Nephron (organoid): ENCODE results near the gene LRWD1.
"Not testable (repeated sequence)": the region's sequence is repeated elsewhere in the genome, so short reads cannot be mapped to it uniquely, and the experiment has no call there.

Experiments used
- H3K27ac Mint-ChIP-seq, 3 experiments: 2 replicates each; pipeline ENCODE4 v1.8.0; 2020; ENCODE audit warnings: mixed read lengths in 3 of 3, mild to moderate bottlenecking in 2 of 3, moderate library complexity in 1 of 3
- H3K27me3 Mint-ChIP-seq: 2 replicates; pipeline ENCODE4 v1.8.0; 2021; ENCODE audit warnings: low read depth, mild to moderate bottlenecking, moderate library complexity, mixed read lengths
- H3K36me3 Mint-ChIP-seq: 2 replicates; pipeline ENCODE4 v1.8.0; 2020; ENCODE audit warnings: low read depth, mixed read lengths
- H3K4me1 Mint-ChIP-seq: 2 replicates; pipeline ENCODE4 v1.8.0; 2020; ENCODE audit warnings: mixed read lengths
- H3K4me3 Mint-ChIP-seq, 3 experiments: 2 replicates each; pipeline ENCODE4 v1.8.0; 2020; ENCODE audit warnings: mild to moderate bottlenecking in 3 of 3, mixed read lengths in 3 of 3, moderate library complexity in 2 of 3
- H3K9me3 Mint-ChIP-seq: 2 replicates; pipeline ENCODE4 v1.8.0; 2020; ENCODE audit warnings: mixed read lengths
- TF ChIP-seq, protein P1 (sequence below), 3 experiments: fragments of 200-600 bp; sonication (generic); IDR thresholded peaks; one replicate each; pipeline ENCODE4 v1.5.0; 2021; ENCODE audit warnings: antibody characterized with exemption in 3 of 3; ENCODE audit not compliant: unreplicated experiment in 3 of 3

The LRWD1 gene

DNA sequence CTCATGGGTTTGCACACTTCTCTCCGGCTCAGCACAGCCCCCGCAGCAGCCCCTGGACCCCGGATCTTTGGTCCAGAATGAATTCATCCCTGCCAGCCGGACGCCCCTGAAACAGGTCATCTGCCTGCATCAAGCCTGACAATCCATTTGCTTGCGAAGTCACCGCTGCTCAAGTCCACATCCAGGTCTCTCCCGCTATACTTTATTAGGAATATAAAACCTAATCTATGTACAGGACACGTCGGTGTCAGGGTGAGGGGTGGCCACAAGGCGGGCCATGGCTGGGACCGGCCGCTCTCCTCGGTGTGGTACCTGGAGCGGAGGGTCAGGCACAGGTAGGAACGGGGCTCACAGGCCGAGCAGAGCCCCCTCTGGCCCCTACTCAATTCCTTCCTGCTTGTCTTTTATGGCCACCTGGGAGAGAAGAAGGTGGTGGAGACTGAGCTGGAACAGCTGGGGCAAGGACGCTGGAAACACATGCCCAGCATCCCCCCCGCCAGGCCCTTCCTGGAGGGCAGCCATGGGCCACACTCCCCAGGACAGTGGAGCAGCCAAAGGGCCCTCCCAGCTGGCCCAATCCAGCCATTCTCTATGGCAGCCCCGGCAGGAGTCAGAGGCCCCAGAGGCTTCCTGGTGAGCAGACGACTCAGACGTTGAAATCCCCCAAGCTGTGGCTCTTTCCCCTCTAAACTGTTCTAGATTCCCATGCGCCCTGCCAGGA lies 8.6 kb downstream of the LRWD1 start:
- Mint-ChIP-seq H3K9me3 (no peaks in the 10 kb centered on the region), H3K4me3 (no peak overlapping the region), H3K4me1 (no peaks in the 10 kb centered on the region), H3K36me3 (peaks cover 9% of the 10 kb centered on the region), H3K27ac (no peak overlapping the region), H3K27me3 (no peaks in the 10 kb centered on the region)
- TF ChIP-seq, protein P1, sequence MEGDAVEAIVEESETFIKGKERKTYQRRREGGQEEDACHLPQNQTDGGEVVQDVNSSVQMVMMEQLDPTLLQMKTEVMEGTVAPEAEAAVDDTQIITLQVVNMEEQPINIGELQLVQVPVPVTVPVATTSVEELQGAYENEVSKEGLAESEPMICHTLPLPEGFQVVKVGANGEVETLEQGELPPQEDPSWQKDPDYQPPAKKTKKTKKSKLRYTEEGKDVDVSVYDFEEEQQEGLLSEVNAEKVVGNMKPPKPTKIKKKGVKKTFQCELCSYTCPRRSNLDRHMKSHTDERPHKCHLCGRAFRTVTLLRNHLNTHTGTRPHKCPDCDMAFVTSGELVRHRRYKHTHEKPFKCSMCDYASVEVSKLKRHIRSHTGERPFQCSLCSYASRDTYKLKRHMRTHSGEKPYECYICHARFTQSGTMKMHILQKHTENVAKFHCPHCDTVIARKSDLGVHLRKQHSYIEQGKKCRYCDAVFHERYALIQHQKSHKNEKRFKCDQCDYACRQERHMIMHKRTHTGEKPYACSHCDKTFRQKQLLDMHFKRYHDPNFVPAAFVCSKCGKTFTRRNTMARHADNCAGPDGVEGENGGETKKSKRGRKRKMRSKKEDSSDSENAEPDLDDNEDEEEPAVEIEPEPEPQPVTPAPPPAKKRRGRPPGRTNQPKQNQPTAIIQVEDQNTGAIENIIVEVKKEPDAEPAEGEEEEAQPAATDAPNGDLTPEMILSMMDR (IDR thresholded peaks at IDR 0.05; ENCODE audit: unreplicated experiment in 3 of 3) = no peak

DNA sequence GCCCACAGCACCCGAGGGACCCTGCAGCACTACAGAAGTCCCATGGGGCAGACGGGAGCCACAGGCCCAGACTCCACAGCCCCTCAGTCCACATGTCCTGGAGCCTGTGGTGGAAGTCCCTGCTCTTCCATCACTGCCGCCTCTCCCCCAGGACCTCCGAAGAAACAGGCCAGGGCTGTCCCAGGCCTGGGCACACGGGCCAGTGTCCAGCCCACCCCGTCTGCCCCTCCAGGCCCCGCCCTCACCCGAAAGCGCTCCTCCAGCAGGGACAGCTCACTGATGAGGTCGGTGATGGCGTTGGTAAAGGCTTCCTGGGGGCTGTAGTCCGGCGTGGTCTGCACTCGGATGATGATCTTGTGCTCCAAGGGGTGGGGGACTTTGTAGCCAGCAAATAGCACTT lies 9.3 kb downstream of the LRWD1 start:
- not testable (repeated sequence) for H3K9me3 Mint-ChIP-seq, H3K27ac Mint-ChIP-seq, H3K36me3 Mint-ChIP-seq, H3K4me1 Mint-ChIP-seq, H3K27me3 Mint-ChIP-seq, H3K4me3 Mint-ChIP-seq

DNA sequence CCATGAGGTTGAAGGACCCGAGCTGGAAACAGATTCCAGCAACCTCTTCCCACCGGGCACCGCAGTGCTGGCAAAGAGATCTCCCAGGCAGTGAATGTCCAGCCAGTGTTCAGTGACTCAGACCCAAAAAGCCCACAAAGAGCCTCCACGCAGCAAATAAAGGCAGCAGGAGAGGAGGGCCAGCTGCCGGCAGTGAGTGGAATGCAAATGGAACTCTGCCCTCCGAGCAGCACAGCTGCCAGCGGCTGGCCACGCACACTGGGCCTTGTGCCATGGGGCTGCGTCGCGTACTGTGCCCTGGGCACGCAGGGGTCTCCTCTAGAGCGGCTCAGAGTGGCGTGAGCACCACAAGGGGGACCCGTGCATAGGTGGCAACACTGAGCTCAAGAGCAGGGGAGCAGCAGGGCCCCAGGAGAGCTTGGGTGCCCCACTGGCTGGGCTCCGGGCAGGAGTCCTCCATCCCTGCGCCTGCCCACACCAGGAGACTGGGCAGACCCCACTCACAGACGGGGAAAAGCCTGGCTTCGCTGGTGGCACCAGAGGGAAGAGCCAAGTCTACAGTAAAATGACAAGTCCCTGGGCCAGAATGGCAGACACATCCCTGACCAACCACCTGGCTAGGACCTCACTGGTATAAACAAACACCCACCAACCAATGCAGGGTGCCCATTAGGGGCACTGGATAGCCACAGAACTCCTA lies 10.1 kb downstream of the LRWD1 start:
- not testable (repeated sequence) for H3K27me3 Mint-ChIP-seq, H3K4me3 Mint-ChIP-seq

DNA sequence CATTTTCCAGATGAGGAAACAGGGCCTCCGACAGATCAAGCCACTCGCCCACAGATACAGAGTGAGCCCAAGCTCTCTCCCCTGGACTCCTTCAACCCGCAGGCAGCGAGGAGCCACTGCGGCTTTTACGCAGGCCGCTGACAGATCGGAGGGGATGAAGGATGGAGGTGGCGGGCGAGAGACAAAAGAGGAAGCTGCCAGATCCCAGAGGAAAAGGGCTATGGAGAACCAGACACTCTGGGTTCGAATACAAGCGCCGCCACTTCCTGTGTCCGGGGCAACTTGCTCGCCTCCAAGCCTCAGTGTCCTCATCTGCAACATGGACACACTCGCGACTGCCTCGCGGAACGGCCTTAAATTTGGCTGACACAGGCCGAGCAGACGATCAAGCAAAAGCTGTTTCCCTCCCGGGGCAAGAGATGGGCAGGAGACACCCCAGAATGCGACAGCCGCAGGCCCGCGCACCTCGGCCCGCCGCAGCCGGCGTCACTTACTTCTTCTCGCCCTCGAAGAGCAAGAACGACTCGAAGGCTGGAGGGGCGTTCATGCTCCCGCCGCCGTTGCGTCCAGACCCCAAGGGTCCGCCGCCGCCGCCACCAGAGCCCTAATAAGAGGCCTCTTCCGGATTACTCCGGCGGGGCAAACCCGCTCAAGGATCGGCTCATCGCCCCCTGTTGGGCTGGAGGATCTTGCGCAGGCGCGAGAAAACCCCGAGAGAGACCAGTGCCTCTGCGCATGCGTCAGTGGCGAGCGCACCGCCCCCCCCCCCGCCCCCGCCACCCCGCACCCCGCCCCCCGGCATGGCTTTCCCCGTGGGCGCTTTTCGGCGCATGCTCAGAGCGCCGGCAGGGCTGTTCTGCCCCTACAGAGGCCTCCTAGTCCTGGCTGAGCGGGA lies 13.8 kb downstream of the LRWD1 start, which contains the start of gene POLR2J:
TSS of gene POLR2J (minus strand) at position 609 of the 895 bp plus-strand sequence. CDS start at position 547, 62 bp downstream.
- H3K4me1 Mint-ChIP-seq, H3K36me3 Mint-ChIP-seq, H3K9me3 Mint-ChIP-seq, H3K27me3 Mint-ChIP-seq, H3K27ac Mint-ChIP-seq: not testable (repeated sequence)
- peak within 1 kb of the TSS; percentile 84 to 87 (median 87) for H3K4me3 Mint-ChIP-seq
- TF ChIP-seq, protein P1 (IDR thresholded peaks at IDR 0.05; ENCODE audit: unreplicated experiment in 3 of 3) = peak in 2 of 3 experiments; percentile 17 to 24

More for the DNA sequence above, 10.1 kb downstream of the LRWD1 start:
- H3K27ac Mint-ChIP-seq, H3K9me3 Mint-ChIP-seq, H3K36me3 Mint-ChIP-seq, H3K4me1 Mint-ChIP-seq: not testable (repeated sequence)

DNA sequence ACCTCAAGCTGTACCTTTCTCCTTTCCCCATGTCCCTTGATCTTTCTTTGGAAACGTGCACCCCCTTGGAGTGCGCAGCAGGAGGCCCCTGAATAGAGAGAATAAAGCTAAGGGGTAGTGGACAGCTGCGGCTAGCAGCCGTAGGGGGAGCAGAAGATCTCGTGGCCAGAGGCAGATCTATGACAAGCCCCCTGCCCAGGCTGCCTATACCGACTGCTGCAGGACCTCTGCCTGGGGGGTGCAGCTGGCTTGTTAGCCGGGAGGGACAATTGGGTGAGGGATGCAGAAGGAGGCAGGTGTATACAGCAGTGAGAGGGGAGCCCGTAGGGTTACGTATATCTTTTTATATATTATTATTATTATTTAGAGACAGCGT lies 14.4 kb downstream of the LRWD1 start:
- not testable (repeated sequence) for H3K36me3 Mint-ChIP-seq, H3K4me1 Mint-ChIP-seq, H3K4me3 Mint-ChIP-seq, H3K27ac Mint-ChIP-seq, H3K9me3 Mint-ChIP-seq, H3K27me3 Mint-ChIP-seq

DNA sequence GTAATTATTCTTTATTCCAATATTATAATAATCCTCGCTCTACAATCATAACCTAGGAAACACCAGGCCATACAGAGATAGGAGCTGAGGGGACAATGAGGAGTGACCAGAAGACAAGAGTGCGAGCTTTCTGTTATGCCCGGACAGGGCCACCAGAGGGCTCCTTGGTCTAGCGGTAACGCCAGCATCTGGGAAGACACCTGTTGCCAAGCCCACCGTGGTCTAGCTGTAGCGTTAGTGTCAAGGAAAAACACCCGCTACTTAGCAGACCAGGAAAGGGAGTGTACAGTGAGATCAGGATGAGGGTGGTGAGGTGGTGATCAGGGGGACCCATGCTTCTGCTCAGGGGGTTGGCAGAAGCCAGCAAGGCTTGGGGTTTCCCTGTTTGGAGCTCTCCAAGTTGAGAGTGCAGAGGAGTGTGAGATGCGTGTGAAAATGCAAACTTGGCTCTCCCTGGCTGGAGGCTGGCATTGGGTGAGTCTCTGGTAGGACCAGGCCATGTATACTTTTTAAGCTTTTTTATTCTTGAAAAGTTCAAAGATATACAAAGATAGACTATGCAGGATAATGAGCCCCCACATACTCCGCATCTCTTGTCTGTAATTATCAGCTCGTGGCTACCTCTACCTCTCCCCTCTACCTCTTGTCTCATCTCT lies 15.3 kb downstream of the LRWD1 start:
- not testable (repeated sequence) for H3K9me3 Mint-ChIP-seq, H3K4me1 Mint-ChIP-seq, H3K36me3 Mint-ChIP-seq, H3K4me3 Mint-ChIP-seq, H3K27me3 Mint-ChIP-seq
- H3K27ac Mint-ChIP-seq = peak overlapping the region in 2 of 3 experiments; percentile 53 to 57
- TF ChIP-seq, protein P1 (IDR thresholded peaks at IDR 0.05; ENCODE audit: unreplicated experiment in 3 of 3) = peak in 2 of 3 experiments; percentile 11 to 23

DNA sequence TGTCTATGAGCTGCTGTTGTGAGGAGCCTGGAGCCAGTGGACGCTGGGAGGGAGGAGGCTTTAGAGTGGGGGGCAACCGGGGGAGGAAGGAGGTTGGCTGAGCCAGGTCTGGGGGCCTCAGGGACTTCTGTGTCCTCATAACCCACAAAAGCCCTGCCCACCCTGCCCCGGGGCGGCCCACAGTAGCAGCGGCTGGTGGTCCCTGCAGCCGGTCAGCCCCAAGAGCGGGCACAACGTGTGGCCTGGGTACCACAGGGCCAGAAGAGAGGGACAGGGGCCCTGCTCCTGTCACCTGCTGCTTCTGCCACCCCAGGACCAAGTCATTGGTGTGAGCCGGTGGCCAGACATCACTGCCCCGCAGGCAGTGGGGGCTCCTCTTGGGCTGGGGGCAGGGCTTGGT lies 17.2 kb downstream of the LRWD1 start:
- not testable (repeated sequence) for H3K4me1 Mint-ChIP-seq, H3K27me3 Mint-ChIP-seq, H3K4me3 Mint-ChIP-seq, H3K27ac Mint-ChIP-seq, H3K36me3 Mint-ChIP-seq, H3K9me3 Mint-ChIP-seq

DNA sequence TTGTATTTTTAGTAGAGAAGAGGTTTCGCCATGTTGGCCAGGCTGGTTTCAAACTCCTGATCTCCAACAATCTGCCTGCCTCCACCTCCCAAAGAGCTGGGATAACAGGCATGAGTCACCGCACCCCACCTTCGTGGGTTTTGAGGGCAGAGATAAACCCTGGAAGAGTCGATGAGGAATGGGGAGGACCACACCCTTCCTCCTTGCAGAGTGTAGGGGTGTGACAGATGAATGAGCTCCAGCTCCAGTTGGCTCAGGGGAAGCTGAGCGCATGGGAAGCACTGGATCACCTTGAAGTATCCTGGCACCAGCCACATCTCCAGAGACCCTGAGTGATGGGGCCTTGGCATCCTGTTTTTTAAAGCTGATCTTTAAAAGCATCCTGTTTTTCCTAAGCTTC lies 19.5 kb downstream of the LRWD1 start:
- not testable (repeated sequence) for H3K27ac Mint-ChIP-seq, H3K4me1 Mint-ChIP-seq, H3K27me3 Mint-ChIP-seq, H3K4me3 Mint-ChIP-seq, H3K9me3 Mint-ChIP-seq, H3K36me3 Mint-ChIP-seq

DNA sequence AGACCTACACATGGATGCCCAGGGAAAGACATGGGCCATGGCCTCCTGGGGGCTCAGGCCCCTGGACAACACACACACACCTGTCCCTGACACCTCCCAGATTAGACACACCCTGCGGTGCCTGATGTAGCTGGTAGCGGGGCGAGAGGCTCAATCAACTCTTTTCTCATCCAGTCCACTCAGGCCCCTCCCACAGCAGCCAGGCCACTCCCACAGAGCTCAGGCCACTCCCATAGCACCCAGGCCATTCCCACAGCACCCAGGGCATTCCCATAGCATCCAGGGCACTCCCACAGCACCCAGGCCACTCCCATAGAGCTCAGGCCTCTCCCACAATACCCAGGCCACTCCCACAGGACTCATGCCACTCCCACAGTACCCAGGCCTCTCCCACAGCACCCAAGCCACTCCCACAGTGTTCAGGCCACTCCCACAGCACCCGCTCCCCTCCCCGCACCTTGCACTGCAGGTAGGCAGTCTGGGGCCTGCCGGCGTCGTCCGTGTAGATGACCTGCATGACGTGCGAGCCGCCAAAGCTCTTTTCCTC lies 25.8 kb downstream of the LRWD1 start:
- H3K4me1 Mint-ChIP-seq, H3K9me3 Mint-ChIP-seq, H3K4me3 Mint-ChIP-seq, H3K27ac Mint-ChIP-seq, H3K36me3 Mint-ChIP-seq, H3K27me3 Mint-ChIP-seq: not testable (repeated sequence)

DNA sequence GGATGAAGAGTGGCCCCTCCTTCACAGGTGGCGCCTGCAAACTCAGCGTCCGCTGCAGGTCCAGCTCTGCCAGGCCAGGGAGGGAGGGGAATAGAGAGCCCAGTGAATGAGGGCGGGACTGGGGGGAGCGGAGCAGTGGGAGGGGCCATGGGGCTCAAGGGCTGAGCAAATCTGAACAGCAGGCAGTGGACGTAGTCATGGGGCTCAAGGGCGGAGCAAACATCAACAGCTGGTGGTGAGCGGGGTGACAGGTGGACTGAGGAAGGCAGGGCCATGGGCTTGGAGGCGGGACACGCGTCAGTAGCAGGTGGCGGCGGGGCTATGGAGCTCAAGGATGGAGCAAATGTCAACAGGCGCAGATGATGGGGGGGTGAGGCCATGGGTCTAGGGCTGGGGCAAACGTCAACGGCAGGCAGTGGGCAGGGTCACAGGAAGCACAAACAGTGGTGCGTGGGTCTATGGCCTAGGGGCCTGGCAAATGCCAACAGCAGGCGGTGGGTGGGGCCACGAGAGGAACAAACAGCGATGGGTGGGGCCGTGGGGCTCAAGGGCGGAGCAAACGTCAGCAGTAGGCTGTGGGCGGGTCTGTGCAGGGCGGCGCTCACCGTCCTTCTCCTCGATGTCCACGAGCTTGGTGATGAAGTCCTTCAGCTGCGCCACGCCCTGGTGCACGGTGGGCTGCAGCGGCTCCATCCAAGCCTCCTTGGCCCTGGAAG lies 28.6 kb downstream of the LRWD1 start:
- not testable (repeated sequence) for H3K4me3 Mint-ChIP-seq, H3K27me3 Mint-ChIP-seq, H3K9me3 Mint-ChIP-seq, H3K4me1 Mint-ChIP-seq, H3K27ac Mint-ChIP-seq, H3K36me3 Mint-ChIP-seq
